Small intestine (tissue), 7 donors: ENCODE measurements around the gene RBMS1. TPM values are rescaled to one million over a fixed set of nuclear protein-coding genes. Genes with fewer than 3 reads are reported as not detected.
"Not testable (repeated sequence)": the region's sequence is repeated elsewhere in the genome, so short reads cannot be mapped to it uniquely, and the experiment has no call there.

Experiments
- DNase-seq, 2 donors: peaks; one replicate each; pipeline versions ENCODE4 v3.0.0 to v3.0.0-alpha.2; 2013
- FAIRE-seq: peaks from 2 replicates; lab custom pipeline; 2012; peaks lifted over from hg19 to GRCh38; lab: Jason Lieb, UNC
- H3K27ac ChIP-seq, 3 donors: one replicate each; pipeline ENCODE4 v1.5.1; 2013; ENCODE audit warnings: low read length in 2 of 3, mild to moderate bottlenecking in 2 of 3, control low read depth in 1 of 3, inconsistent platforms in 1 of 3, low read depth in 1 of 3, moderate library complexity in 1 of 3
- H3K27me3 ChIP-seq, 3 donors: one replicate each; pipeline ENCODE4 v1.6.1; 2013; ENCODE audit warnings: low read length in 3 of 3, inconsistent platforms in 1 of 3; ENCODE audit not compliant: control insufficient read depth in 3 of 3, insufficient read depth in 3 of 3
- H3K36me3 ChIP-seq, 3 donors: one replicate each; pipeline ENCODE4 v1.6.1; 2013; ENCODE audit warnings: low read length in 3 of 3, inconsistent platforms in 1 of 3, low read depth in 1 of 3, mild to moderate bottlenecking in 1 of 3, moderate library complexity in 1 of 3; ENCODE audit not compliant: control insufficient read depth in 3 of 3, insufficient read depth in 2 of 3
- H3K4me1 ChIP-seq, 3 donors: one replicate each; pipeline ENCODE4 v1.6.1; 2013; ENCODE audit warnings: low read length in 2 of 3, inconsistent platforms in 1 of 3, low read depth in 1 of 3, mild to moderate bottlenecking in 1 of 3, moderate library complexity in 1 of 3; ENCODE audit not compliant: control insufficient read depth in 3 of 3, insufficient read depth in 2 of 3
- H3K4me3 ChIP-seq, 3 donors: one replicate each; pipeline ENCODE4 v1.5.1; 2013; ENCODE audit warnings: low read length in 3 of 3, control low read depth in 1 of 3, inconsistent platforms in 1 of 3, low read depth in 1 of 3, mild to moderate bottlenecking in 1 of 3, moderate library complexity in 1 of 3
- H3K9me3 ChIP-seq, 2 donors: one replicate each; pipeline ENCODE4 v1.6.1; 2013; ENCODE audit warnings: low read depth in 1 of 2, low read length in 1 of 2; ENCODE audit not compliant: control insufficient read depth in 2 of 2, insufficient read depth in 1 of 2
- WGBS, 3 donors: extraction: QIAGEN DNeasy Blood & Tissue Kit; methylation state at CpG; one replicate each; pipeline ENCODE4 v1.1.7; 2013; 5-methylcytosine and 5-hydroxymethylcytosine counted together
- polyA plus RNA-seq, 4 donors: library from polyadenylated mRNA; stranded (reverse) in 3 of 4; unstranded in 1 of 4; fragments of 200-250 nt in 3 of 4; fragments of 120-200 nt in 1 of 4; gene quantifications; one replicate each; pipeline versions ENCODE4 v1.2.1 to v1.2.3, GENCODE V29; 2013
- donor health status: healthy with polysubstance abuse.
- donor health status: control.
- donor health status: control.
- donor health status: Bipolar disorder and iron deficiency.
- donor health status: healthy.

The RBMS1 gene
- polyA plus RNA-seq, 4 donors, result 2.0 to 21.4 (median 10.1) TPM

GRCh38 chr2:160460333-160460731 lies 33.3 kb downstream of the RBMS1 start:
- Histone ChIP-seq H3K9me3 (no peaks in the 10 kb centered on the region), H3K27me3 (no peaks in the 10 kb centered on the region), H3K4me3 (no peak overlapping the region), H3K27ac (no peak overlapping the region), H3K4me1 (no peaks in the 10 kb centered on the region), H3K36me3 (no peaks in the 10 kb centered on the region)
- DNase-seq, result no peak
- no peak for FAIRE-seq
- WGBS, 3 donors, result 85 to 96% (median 92%) methylated on average over 4 of the region's 4 CpGs

GRCh38 chr2:160459538-160460332 lies 33.9 kb downstream of the RBMS1 start:
- H3K27ac ChIP-seq, result no peak overlapping the region
- H3K4me3 ChIP-seq, result no peak overlapping the region
- no peak for FAIRE-seq
- no peaks in the 10 kb centered on the region for H3K4me1 ChIP-seq
- 45 to 69% (median 54%) methylated on average over 1 of the region's 1 CpG for WGBS, 3 donors
- no peaks in the 10 kb centered on the region for H3K27me3 ChIP-seq
- DNase-seq, result no peak
- H3K9me3 ChIP-seq, result no peaks in the 10 kb centered on the region
- H3K36me3 ChIP-seq, result no peaks in the 10 kb centered on the region

- no peaks in the 10 kb centered on the region for H3K9me3 ChIP-seq
- DNase-seq, result no peak
- 69 to 91% (median 85%) methylated on average over 10 of the region's 10 CpGs for WGBS, 3 donors
- no peak overlapping the region for H3K4me3 ChIP-seq
- H3K27ac ChIP-seq, result peak overlapping the region in 1 of 3 donors; percentile 58
- H3K27me3 ChIP-seq, result no peaks in the 10 kb centered on the region
- H3K36me3 ChIP-seq, result no peaks in the 10 kb centered on the region
- H3K4me1 ChIP-seq, result no peaks in the 10 kb centered on the region
- FAIRE-seq, result no peak
Observed at GRCh38 chr2:160458718-160459453, 34.7 kb downstream of the RBMS1 start.

- no peak for FAIRE-seq
- Histone ChIP-seq H3K27ac (no peak overlapping the region), H3K36me3 (no peaks in the 10 kb centered on the region), H3K9me3 (no peaks in the 10 kb centered on the region), H3K4me1 (no peaks in the 10 kb centered on the region), H3K4me3 (no peak overlapping the region), H3K27me3 (no peaks in the 10 kb centered on the region)
- 80 to 94% (median 88%) methylated on average over 5 of the region's 5 CpGs for WGBS, 3 donors
- no peak for DNase-seq
Observed at GRCh38 chr2:160457588-160457987, 36.0 kb downstream of the RBMS1 start.

GRCh38 chr2:160454070-160454797 lies 39.4 kb downstream of the RBMS1 start:
- Histone ChIP-seq H3K9me3 (no peaks in the 10 kb centered on the region), H3K27ac (peak overlapping the region in 1 of 3 donors; percentile 0), H3K4me1 (no peaks in the 10 kb centered on the region), H3K36me3 (no peaks in the 10 kb centered on the region), H3K4me3 (no peak overlapping the region), H3K27me3 (no peaks in the 10 kb centered on the region)
- DNase-seq (no peak), FAIRE-seq (no peak)
- 67 to 82% (median 71%) methylated on average over 2 of the region's 2 CpGs for WGBS, 3 donors

GRCh38 chr2:160453111-160453820 lies 40.3 kb downstream of the RBMS1 start:
- WGBS, 3 donors, result 48 to 91% (median 89%) methylated on average over 3 of the region's 3 CpGs
- no peaks in the 10 kb centered on the region for H3K36me3 ChIP-seq
- H3K27me3 ChIP-seq, result no peaks in the 10 kb centered on the region
- H3K27ac ChIP-seq, result no peak overlapping the region
- DNase-seq (no peak), FAIRE-seq (no peak)
- H3K4me3 ChIP-seq, result no peak overlapping the region
- H3K9me3 ChIP-seq, result peaks cover 0 to 1% of the 10 kb centered on the region in 2 donors
- no peaks in the 10 kb centered on the region for H3K4me1 ChIP-seq

- Histone ChIP-seq H3K36me3 (peaks cover 0 to 2% (median 0%) of the 10 kb centered on the region in 3 donors), H3K27ac (no peak overlapping the region), H3K9me3 (peaks cover 0 to 2% of the 10 kb centered on the region in 2 donors), H3K4me3 (no peak overlapping the region), H3K27me3 (no peaks in the 10 kb centered on the region), H3K4me1 (no peaks in the 10 kb centered on the region)
- no peak for DNase-seq
- FAIRE-seq, result no peak
Observed at GRCh38 chr2:160450486-160450885, 43.1 kb downstream of the RBMS1 start.

- H3K4me3 ChIP-seq, H3K27ac ChIP-seq, DNase-seq, H3K27me3 ChIP-seq, H3K4me1 ChIP-seq, H3K9me3 ChIP-seq, H3K36me3 ChIP-seq, FAIRE-seq: not testable (repeated sequence)
- 93 to 97% (median 94%) methylated on average over 13 to 29 of the region's 29 CpGs for WGBS, 3 donors
Observed at GRCh38 chr2:160448821-160449220, 44.8 kb downstream of the RBMS1 start.
